Uterus (tissue), 4 donors: ENCODE measurements around the gene CYBRD1. TPM values are rescaled to one million over a fixed set of nuclear protein-coding genes. Genes with fewer than 3 reads are reported as not detected.
A peak's percentile ranks its signal among the peaks of the same experiment; 100 is the strongest.
"Not testable (repeated sequence)": the region's sequence is repeated elsewhere in the genome, so short reads cannot be mapped to it uniquely, and the experiment has no call there.

Experiments used
- DNase-seq, 2 donors: peaks; one replicate each; pipeline ENCODE4 v3.0.0-alpha.2; 2019 to 2020
- H3K27ac ChIP-seq, 2 donors: fragments of 200-600 bp; sonication (generic); 1 replicate in 1 of 2; 2 replicates in 1 of 2; pipeline ENCODE4 v1.5.1; 2016 to 2018
- H3K27me3 ChIP-seq, 2 donors: fragments of 200-600 bp; sonication (generic); one replicate each; pipeline ENCODE4 v1.5.1; 2018 to 2019; ENCODE audit warnings: control low read depth in 1 of 2
- H3K36me3 ChIP-seq, 2 donors: fragments of 200-600 bp; sonication (generic); one replicate each; pipeline ENCODE4 v1.5.1; 2019; ENCODE audit warnings: control low read depth in 1 of 2
- H3K4me1 ChIP-seq, 2 donors: fragments of 200-600 bp; sonication (generic); one replicate each; pipeline ENCODE4 v1.5.1; 2018 to 2019; ENCODE audit warnings: control low read depth in 1 of 2
- H3K4me3 ChIP-seq, 2 donors: fragments of 200-600 bp; sonication (generic); 1 replicate in 1 of 2; 2 replicates in 1 of 2; pipeline ENCODE4 v1.5.1; 2018 to 2019; ENCODE audit warnings: mild to moderate bottlenecking in 1 of 2
- H3K9me3 ChIP-seq, 2 donors: fragments of 200-600 bp; sonication (generic); one replicate each; pipeline ENCODE4 v1.5.1; 2019; ENCODE audit warnings: control low read depth in 1 of 2
- POLR2A ChIP-seq, 2 donors: fragments of 450-650 bp; IDR thresholded peaks; one replicate each; pipeline ENCODE4 v1.6.1; 2016; ENCODE audit warnings: antibody characterized with exemption in 2 of 2, mild to moderate bottlenecking in 1 of 2, moderate library complexity in 1 of 2
- intact Hi-C: fragments of 100-400 bp; cut with DNase I; formaldehyde crosslinking; loops from one replicate; pipeline ENCODE4 v1.15.1; 2023; ENCODE audit warnings: low total_unique reads
- total RNA-seq, 4 donors: library from RNA; depleted of rRNA in 3 of 4; stranded (reverse); fragments of >200 nt in 3 of 4; gene quantifications; one replicate each; pipeline versions ENCODE4 v1.1.0 to v1.2.4, GENCODE V29; 2014 to 2023
- TF ChIP-seq, protein P1 (sequence below), 4 experiments: fragments of 200-600 bp in 2 of 4; fragments of 450-650 bp in 2 of 4; sonication (generic) in 2 of 4; IDR thresholded peaks; one replicate each; pipeline ENCODE4 v1.5.1; 2016 to 2019; ENCODE audit warnings: antibody characterized with exemption in 4 of 4, mild to moderate bottlenecking in 2 of 4, moderate library complexity in 1 of 4
- donor health status: DM: yes; HTN: yes; CAD: no.

CYBRD1 gene
- total RNA-seq, 4 donors from 2014 or later: 108 to 335 (median 219) TPM

DNA sequence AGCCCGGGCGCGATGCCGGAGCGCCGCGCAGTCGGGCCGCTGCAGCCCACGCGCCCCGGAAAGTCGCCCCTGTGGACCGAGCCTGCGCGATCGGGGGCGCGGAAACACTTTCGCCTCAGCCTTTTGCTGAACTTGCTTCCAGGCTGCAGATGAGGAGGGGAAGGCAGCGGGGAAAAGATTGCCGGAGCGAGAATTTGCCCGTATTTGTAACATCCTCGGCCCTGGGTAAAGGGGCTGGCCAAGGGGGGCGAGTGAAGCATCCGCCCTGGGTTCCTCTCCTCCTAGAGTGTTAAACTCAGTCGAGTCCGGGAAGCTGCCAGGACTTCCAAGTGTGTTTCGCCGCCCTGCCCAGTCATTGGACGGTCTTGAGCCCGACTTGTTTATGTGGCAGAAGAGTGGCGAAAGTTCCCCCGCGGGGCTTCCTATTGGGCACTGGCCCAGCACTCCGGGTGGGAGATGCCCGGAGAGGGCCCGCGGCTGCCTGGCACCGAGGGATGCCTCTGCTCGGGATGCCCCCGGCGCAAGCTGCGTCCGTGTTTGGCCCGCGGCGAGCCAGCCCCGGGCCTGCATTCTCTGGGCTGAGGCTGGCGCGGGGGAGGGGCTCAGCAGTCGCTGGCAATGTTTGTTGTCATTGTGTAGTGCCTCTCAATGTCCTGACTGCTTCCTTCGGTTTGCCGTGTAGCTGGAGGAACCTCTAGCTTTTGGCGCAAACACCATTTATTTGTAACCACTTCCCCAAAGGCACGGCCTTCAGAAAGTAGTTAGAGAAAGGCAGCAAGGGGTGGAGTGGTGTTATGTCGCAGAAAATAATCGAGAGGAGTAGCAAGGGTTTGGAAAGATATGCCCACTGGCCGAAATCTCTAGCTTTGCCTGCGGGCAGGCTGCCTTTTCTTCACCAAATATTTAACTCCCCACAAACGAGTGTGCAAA lies 1.1 kb downstream of the CYBRD1 start:
- peak; percentile 66 to 79 for DNase-seq
- Histone ChIP-seq H3K4me1 (peaks cover 0 to 7% of the 10 kb centered on the region in 2 donors), H3K4me3 (peak overlapping the region; percentile 67 to 79), H3K27ac (peak overlapping the region; percentile 94), H3K36me3 (no peaks in the 10 kb centered on the region), H3K9me3 (no peaks in the 10 kb centered on the region), H3K27me3 (no peaks in the 10 kb centered on the region)
- intact Hi-C loops: loop anchor here (10.0 kb wide), 1 partner anchor 89 kb away; the partner anchor contains the start of genes DCAF17 and METTL8
- TF ChIP-seq, protein P1, sequence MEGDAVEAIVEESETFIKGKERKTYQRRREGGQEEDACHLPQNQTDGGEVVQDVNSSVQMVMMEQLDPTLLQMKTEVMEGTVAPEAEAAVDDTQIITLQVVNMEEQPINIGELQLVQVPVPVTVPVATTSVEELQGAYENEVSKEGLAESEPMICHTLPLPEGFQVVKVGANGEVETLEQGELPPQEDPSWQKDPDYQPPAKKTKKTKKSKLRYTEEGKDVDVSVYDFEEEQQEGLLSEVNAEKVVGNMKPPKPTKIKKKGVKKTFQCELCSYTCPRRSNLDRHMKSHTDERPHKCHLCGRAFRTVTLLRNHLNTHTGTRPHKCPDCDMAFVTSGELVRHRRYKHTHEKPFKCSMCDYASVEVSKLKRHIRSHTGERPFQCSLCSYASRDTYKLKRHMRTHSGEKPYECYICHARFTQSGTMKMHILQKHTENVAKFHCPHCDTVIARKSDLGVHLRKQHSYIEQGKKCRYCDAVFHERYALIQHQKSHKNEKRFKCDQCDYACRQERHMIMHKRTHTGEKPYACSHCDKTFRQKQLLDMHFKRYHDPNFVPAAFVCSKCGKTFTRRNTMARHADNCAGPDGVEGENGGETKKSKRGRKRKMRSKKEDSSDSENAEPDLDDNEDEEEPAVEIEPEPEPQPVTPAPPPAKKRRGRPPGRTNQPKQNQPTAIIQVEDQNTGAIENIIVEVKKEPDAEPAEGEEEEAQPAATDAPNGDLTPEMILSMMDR (IDR thresholded peaks at IDR 0.05): no peak
- peak in 1 of 2 donors; percentile 17 for TF ChIP-seq POLR2A (IDR thresholded peaks at IDR 0.05)

DNA sequence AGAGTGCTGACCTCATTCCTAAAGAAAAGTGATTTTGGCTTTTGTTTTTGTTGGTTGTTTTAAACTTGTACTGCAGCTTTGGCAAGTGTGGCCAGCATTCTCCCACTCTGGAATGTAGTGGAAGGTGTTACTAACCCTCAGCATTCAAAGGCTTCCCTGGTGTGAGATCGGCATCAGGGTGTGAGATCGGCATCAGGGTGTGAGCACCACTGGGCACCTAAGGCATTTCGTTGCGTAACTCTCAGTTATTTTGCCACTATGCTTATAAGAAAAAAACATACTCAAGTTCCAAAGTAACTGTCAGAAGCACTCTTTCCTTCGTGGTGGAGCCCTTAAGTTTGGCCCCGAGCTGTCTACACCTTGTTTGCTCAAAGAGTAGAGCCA lies 1.7 kb downstream of the CYBRD1 start:
- TF ChIP-seq, protein P1 (IDR thresholded peaks at IDR 0.05): no peak
- no peak for TF ChIP-seq POLR2A (IDR thresholded peaks at IDR 0.05)
- Histone ChIP-seq H3K36me3 (no peaks in the 10 kb centered on the region), H3K27me3 (no peaks in the 10 kb centered on the region), H3K27ac (peak overlapping the region; percentile 94), H3K4me1 (peaks cover 0 to 7% of the 10 kb centered on the region in 2 donors), H3K9me3 (no peaks in the 10 kb centered on the region), H3K4me3 (peak overlapping the region; percentile 67 to 79)
- intact Hi-C loops: loop anchor here (10.0 kb wide), 1 partner anchor 89 kb away; the partner anchor contains the start of genes DCAF17 and METTL8
- no peak for DNase-seq

DNA sequence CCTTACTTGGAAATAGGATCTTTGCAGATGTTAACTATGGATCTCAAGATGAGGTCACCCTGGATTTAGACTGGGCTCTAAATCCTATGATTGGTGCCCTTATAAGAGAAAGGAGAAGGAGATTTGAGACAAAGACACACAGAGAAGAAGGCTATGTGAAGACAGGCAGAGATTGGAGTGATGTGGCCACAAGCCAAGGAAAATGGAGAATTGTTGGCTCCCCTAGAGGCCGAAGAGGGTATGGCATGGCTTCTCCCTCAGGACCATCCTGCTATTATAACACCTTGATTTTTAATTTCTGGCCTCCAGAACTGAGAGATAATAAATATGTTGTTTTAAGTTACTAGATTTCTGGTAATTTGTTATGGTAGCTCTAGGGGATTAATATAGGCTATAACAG lies 7.6 kb downstream of the CYBRD1 start:
- Histone ChIP-seq H3K4me1 (peaks cover 4 to 10% of the 10 kb centered on the region in 2 donors), H3K9me3 (no peaks in the 10 kb centered on the region), H3K36me3 (no peaks in the 10 kb centered on the region), H3K27me3 (no peaks in the 10 kb centered on the region), H3K27ac (peak overlapping the region; percentile 35 to 69), H3K4me3 (no peak overlapping the region)
- TF ChIP-seq, protein P1 (IDR thresholded peaks at IDR 0.05): no peak
- TF ChIP-seq POLR2A (IDR thresholded peaks at IDR 0.05): no peak
- no peak for DNase-seq
- intact Hi-C loops: loop anchor here (10.0 kb wide), 1 partner anchor 95 kb away; the partner anchor contains the start of genes DCAF17 and METTL8

DNA sequence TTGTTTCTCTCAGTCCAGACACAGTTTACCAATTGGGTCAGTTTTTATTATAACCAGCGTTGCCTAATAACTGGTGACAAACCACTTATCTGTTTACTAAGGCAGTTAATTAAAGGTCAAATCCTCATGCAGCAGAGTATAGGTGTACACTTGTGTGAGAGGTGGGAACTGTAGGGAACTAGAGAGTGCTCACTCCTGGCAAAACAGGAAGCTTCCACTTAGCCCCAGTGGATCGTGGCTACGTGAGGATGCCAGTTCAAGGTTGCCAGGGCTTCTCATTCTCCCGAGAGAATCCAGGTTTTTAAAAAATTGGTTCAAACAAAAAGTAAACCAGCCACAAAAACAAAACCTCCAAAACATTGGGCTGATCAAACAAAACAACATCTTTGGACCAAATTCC lies 8.1 kb downstream of the CYBRD1 start:
- H3K27ac ChIP-seq: peak overlapping the region; percentile 35 to 69
- H3K4me3 ChIP-seq: no peak overlapping the region
- intact Hi-C loops: no loop called here
- H3K9me3 ChIP-seq: no peaks in the 10 kb centered on the region
- DNase-seq: no peak
- H3K4me1 ChIP-seq: peaks cover 4 to 6% of the 10 kb centered on the region in 2 donors
- no peak for TF ChIP-seq POLR2A (IDR thresholded peaks at IDR 0.05)
- TF ChIP-seq, protein P1 (IDR thresholded peaks at IDR 0.05): no peak
- no peaks in the 10 kb centered on the region for H3K36me3 ChIP-seq
- H3K27me3 ChIP-seq: no peaks in the 10 kb centered on the region

DNA sequence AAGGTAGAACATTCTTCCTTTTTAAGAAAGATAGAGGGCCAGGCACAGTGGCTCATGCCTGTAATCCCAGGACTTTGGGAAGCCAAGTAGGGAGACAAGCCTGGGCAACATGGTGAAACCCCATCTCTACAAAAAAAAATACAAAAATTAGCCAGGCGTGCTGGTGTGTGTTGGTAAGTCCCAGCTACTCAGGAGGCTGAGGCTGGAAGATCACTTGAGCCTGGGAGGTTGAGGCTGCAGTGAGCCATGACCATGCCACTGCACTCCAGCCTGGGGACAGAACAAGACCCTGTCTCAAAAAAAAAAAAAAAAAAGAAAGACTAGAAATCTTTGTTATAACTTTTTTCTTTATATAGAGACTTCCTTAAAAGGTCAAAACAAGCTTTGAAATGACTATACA lies 8.6 kb downstream of the CYBRD1 start:
- H3K27me3 ChIP-seq, H3K4me3 ChIP-seq, H3K36me3 ChIP-seq, H3K4me1 ChIP-seq, H3K9me3 ChIP-seq, DNase-seq, intact Hi-C loops: not testable (repeated sequence)
- peak overlapping the region; percentile 35 to 69 for H3K27ac ChIP-seq
